Transverse colon (tissue), 4 donors: ENCODE measurements around the gene NCF2.

ENCODE experiments used
- EP300 ChIP-seq: sonication (generic); formaldehyde crosslinking; IDR thresholded peaks from one replicate; pipeline ENCODE4 v1.6.1; 2017; ENCODE audit warnings: antibody characterized with exemption, low read depth
- POLR2A ChIP-seq: fragments of 450-650 bp; IDR thresholded peaks from one replicate; pipeline ENCODE4 v1.6.1; 2016; ENCODE audit warnings: antibody characterized with exemption, mild to moderate bottlenecking, moderate library complexity
- POLR2AphosphoS5 ChIP-seq, 3 donors: sonication (generic); formaldehyde crosslinking; IDR thresholded peaks; one replicate each; pipeline ENCODE4 v1.6.1; 2016; ENCODE audit warnings: antibody characterized with exemption in 3 of 3
- TF ChIP-seq, protein P1 (sequence below), 5 experiments: fragments of 200-600 bp in 3 of 5; fragments of 450-650 bp in 2 of 5; sonication (generic) in 3 of 5; IDR thresholded peaks; 1 replicate in 2 of 5; 2 replicates in 3 of 5; pipeline ENCODE4 v1.5.1; 2016 to 2017; ENCODE audit warnings: antibody characterized with exemption in 5 of 5, inconsistent platforms in 3 of 5, mild to moderate bottlenecking in 2 of 5, moderate library complexity in 1 of 5

DNA sequence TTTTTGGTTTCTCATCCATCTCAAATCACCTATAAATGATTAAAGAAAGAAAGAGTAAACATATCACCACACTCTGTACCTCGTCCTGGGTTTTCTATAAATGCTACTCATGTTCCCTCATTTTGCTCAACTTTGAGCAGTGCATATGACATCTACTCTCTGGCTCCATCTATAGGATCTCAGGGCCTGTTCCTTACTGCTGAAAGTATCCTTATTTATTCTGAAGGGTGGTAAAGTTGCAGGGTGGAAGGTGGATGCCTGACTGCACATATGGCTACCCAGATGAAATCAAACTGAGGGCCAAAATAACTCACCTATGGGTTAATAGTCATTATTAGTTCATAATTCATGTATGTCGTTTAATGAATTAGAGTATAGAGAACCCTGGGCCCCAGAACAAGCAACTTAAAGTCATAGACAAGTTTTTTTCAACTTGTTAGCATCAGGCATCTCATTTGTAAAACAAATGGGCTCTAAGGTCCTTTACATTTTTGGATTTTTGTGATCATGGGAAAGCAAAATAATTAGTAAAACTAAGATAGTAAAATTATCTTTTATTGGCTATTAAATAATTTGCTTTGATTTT, 46.5 kb downstream of the NCF2 start:
- TF ChIP-seq, protein P1, sequence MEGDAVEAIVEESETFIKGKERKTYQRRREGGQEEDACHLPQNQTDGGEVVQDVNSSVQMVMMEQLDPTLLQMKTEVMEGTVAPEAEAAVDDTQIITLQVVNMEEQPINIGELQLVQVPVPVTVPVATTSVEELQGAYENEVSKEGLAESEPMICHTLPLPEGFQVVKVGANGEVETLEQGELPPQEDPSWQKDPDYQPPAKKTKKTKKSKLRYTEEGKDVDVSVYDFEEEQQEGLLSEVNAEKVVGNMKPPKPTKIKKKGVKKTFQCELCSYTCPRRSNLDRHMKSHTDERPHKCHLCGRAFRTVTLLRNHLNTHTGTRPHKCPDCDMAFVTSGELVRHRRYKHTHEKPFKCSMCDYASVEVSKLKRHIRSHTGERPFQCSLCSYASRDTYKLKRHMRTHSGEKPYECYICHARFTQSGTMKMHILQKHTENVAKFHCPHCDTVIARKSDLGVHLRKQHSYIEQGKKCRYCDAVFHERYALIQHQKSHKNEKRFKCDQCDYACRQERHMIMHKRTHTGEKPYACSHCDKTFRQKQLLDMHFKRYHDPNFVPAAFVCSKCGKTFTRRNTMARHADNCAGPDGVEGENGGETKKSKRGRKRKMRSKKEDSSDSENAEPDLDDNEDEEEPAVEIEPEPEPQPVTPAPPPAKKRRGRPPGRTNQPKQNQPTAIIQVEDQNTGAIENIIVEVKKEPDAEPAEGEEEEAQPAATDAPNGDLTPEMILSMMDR (IDR thresholded peaks at IDR 0.05) = peak; percentile 58 to 72 (median 68)
- no peak for TF ChIP-seq POLR2A
- TF ChIP-seq EP300 = no peak
- no peak for TF ChIP-seq POLR2AphosphoS5 (IDR thresholded peaks at IDR 0.05)
